ENCODE results near the gene ATP6AP2. TPM values are rescaled to one million over a fixed set of nuclear protein-coding genes. Genes with fewer than 3 reads are reported as not detected.

The ATP6AP2 gene
- total RNA-seq, 4 donors from 2014 or later: 62.9 to 102 (median 67.3) TPM

DNA sequence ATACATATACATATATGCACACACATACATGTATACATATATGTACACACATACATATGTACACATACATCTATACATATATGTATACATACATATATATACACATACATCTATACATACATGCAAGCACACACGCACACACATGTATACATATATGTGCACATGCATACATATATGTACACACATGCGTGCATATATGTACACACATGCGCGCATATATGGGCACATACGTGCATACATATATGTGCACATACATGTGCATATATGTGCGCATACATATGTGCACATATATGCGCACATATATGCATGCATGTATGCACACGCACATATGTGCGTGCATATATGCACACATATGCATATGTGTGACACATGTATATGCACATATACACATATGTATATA, 35.2 kb downstream of the ATP6AP2 start:
- intact Hi-C loops (cut with DNase I): no loop called here
- H3K4me1 ChIP-seq: no peaks in the 10 kb centered on the region
- H3K27me3 ChIP-seq: no peaks in the 10 kb centered on the region
- H3K4me3 ChIP-seq: no peak overlapping the region
- 79 to 82% methylated on average over 9 of the region's 9 CpGs for WGBS, 2 donors
- TF ChIP-seq, protein P1, sequence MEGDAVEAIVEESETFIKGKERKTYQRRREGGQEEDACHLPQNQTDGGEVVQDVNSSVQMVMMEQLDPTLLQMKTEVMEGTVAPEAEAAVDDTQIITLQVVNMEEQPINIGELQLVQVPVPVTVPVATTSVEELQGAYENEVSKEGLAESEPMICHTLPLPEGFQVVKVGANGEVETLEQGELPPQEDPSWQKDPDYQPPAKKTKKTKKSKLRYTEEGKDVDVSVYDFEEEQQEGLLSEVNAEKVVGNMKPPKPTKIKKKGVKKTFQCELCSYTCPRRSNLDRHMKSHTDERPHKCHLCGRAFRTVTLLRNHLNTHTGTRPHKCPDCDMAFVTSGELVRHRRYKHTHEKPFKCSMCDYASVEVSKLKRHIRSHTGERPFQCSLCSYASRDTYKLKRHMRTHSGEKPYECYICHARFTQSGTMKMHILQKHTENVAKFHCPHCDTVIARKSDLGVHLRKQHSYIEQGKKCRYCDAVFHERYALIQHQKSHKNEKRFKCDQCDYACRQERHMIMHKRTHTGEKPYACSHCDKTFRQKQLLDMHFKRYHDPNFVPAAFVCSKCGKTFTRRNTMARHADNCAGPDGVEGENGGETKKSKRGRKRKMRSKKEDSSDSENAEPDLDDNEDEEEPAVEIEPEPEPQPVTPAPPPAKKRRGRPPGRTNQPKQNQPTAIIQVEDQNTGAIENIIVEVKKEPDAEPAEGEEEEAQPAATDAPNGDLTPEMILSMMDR (IDR thresholded peaks at IDR 0.05): no peak
- TF ChIP-seq POLR2A (IDR thresholded peaks at IDR 0.05): no peak
- DNase-seq: no peak
- no peaks in the 10 kb centered on the region for H3K9me3 ChIP-seq
- no peaks in the 10 kb centered on the region for H3K36me3 ChIP-seq
- H3K27ac ChIP-seq: no peak overlapping the region

DNA sequence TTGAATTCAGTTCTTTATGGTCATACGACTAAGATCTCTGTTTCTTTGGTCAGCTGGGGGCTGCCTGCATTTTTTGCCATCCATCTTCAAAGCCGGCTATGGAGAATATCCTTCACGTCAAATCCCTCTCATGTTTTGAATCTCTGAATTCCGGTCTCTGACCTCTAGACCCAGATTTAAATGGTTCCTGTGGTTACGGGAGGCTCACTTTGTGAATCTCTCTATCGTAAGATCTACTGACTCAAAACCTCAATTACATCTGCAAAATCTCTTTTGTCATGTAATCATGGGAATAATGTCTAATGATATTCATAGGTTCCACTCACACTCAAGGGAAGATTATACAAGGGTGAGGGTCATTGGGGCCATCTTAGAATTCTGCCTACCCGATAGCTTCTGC, 36.8 kb downstream of the ATP6AP2 start:
- no peaks in the 10 kb centered on the region for H3K27me3 ChIP-seq
- TF ChIP-seq, protein P1 (IDR thresholded peaks at IDR 0.05): no peak
- TF ChIP-seq POLR2A (IDR thresholded peaks at IDR 0.05): no peak
- H3K27ac ChIP-seq: no peak overlapping the region
- no peak overlapping the region for H3K4me3 ChIP-seq
- DNase-seq: no peak
- H3K9me3 ChIP-seq: no peaks in the 10 kb centered on the region
- H3K36me3 ChIP-seq: no peaks in the 10 kb centered on the region
- 82 to 89% methylated on average over 7 of the region's 7 CpGs for WGBS, 2 donors
- no peaks in the 10 kb centered on the region for H3K4me1 ChIP-seq
- intact Hi-C loops (cut with DNase I): no loop called here

DNA sequence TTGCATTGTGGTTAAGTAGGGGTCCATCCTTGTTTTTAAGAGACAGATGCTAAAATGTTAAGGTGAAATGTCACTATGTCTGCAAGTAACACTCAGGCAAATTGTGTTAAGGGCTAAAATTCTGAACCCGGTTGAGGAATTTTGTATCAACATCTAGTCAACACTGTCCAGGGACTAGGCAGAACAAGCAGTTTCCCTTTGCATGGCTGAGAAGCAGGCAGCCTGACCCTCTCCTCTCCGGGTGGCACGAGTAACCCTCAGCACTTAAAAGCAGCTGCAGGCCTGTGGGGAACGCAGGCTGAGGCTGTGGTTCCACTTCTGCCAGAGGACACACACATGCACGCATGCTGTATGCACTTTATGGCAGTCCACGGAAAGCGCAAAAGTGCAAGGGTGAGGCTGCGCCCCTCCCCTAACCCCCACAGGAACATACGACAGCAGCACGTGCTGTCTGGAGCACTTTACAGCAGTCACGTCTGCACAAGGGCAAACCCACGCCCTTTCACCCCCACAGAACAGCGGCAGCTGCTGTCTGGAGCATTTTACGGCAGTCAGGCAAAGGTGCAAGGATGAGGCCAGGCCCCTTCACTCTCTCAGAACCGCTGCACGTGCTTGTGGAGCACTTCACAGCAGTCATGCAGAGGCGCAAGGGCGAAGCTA, 41.8 kb downstream of the ATP6AP2 start:
- 85% methylated on average over 9 of the region's 18 CpGs; no CpG with 5 or more reads in 1 of the 2 donors for WGBS, 2 donors
- intact Hi-C loops (cut with DNase I): no loop called here
- H3K4me1 ChIP-seq: no peaks in the 10 kb centered on the region
- H3K9me3 ChIP-seq: no peaks in the 10 kb centered on the region
- TF ChIP-seq, protein P1 (IDR thresholded peaks at IDR 0.05): no peak
- no peak for TF ChIP-seq POLR2A (IDR thresholded peaks at IDR 0.05)
- DNase-seq: no peak
- H3K27me3 ChIP-seq: no peaks in the 10 kb centered on the region
- peaks cover 0 to 5% (median 0%) of the 10 kb centered on the region in 3 donors for H3K36me3 ChIP-seq
- H3K4me3 ChIP-seq: no peak overlapping the region
- H3K27ac ChIP-seq: no peak overlapping the region

DNA sequence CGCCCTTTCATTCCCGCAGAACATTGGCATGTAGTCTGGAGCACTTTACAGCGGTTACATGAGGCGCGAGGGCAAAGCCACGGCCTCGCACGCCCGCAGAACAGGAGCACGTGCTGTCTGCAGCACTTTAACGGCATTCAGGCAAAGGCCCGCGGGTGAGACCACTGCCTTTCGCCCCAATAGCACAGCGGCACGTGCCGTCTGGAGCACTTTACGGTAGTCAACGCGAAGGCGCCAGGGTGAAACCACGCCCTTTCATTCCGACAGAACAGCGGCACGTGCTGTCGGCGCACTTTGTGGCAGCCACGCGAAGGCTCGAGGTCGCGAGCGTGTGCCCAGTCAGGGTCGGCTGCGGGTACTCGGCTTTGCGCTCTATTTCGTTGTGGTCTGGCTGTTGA, 42.4 kb downstream of the ATP6AP2 start, which contains the start of gene MPC1L:
Gene MPC1L (plus strand): TSS at position 290 of the 398 bp plus-strand sequence. CDS start 138 bp downstream, outside the sequence.
- Histone ChIP-seq H3K9me3 (no peaks in the 10 kb centered on the region), H3K4me1 (no peaks in the 10 kb centered on the region), H3K36me3 (peaks cover 0 to 11% (median 0%) of the 10 kb centered on the region in 3 donors), H3K27ac (no peak within 1 kb of the TSS), H3K27me3 (no peaks in the 10 kb centered on the region), H3K4me3 (no peak within 1 kb of the TSS)
- no peak for DNase-seq
- WGBS, 2 donors: 84 to 87% methylated on average over 9 to 11 of the region's 38 CpGs
- TF ChIP-seq, protein P1 (IDR thresholded peaks at IDR 0.05): no peak
- no peak for TF ChIP-seq POLR2A (IDR thresholded peaks at IDR 0.05)
- intact Hi-C loops (cut with DNase I): no loop called here

DNA sequence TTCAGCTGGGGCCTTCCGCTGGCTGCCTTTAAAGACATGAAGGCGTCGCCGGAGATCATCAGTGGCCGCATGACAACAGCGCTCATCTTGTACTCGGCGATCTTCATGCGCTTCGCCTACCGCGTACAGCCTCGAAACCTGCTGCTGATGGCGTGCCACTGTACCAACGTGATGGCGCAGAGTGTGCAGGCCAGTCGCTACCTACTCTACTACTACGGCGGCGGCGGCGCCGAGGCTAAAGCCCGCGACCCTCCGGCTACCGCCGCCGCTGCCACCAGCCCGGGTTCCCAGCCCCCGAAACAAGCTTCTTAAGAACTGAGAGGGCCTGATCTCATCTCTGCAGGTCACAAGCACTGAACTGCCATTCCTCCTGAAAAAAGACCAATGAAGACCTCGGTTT, 42.9 kb downstream of the ATP6AP2 start:
- Histone ChIP-seq H3K27ac (no peak overlapping the region), H3K9me3 (no peaks in the 10 kb centered on the region), H3K4me1 (no peaks in the 10 kb centered on the region), H3K4me3 (no peak overlapping the region), H3K27me3 (no peaks in the 10 kb centered on the region), H3K36me3 (peaks cover 0 to 16% (median 0%) of the 10 kb centered on the region in 3 donors)
- TF ChIP-seq POLR2A (IDR thresholded peaks at IDR 0.05): no peak
- TF ChIP-seq, protein P1 (IDR thresholded peaks at IDR 0.05): no peak
- WGBS, 2 donors: 87 to 90% methylated on average over 9 to 14 of the region's 32 CpGs
- no peak for DNase-seq
- intact Hi-C loops (cut with DNase I): no loop called here

Data from esophagus squamous epithelium (tissue), 5 donors.